ENCODE measurements around the gene IFNGR1. TPM values are rescaled to one million over a fixed set of nuclear protein-coding genes. Genes with fewer than 3 reads are reported as not detected.

IFNGR1 gene
- total RNA-seq, 2 donors from 2014 or later, result 23.7 to 30.2 TPM

- peaks cover 42% of the 10 kb centered on the region for H3K9me3 ChIP-seq (ENCODE audit: control insufficient read depth, low read length)
- 91% methylated on average over 10 to 12 of the region's 12 CpGs for WGBS, 2 experiments (ENCODE audit: insufficient coverage in 1 of 2, insufficient read length in 1 of 2)
- no peak overlapping the region for H3K27ac Mint-ChIP-seq
Observed at GRCh38 chr6:137163732-137164318, 55.4 kb downstream of the IFNGR1 start.

GRCh38 chr6:137162692-137163306, 56.4 kb downstream of the IFNGR1 start:
- Mint-ChIP-seq H3K27ac (no peak overlapping the region), H3K4me3 (no peak overlapping the region), H3K36me3 (ENCODE audit: low read depth) (peaks cover 5% of the 10 kb centered on the region), H3K4me1 (no peaks in the 10 kb centered on the region), H3K9me3 (peaks cover 85% of the 10 kb centered on the region), H3K27me3 (ENCODE audit: insufficient read depth) (peaks cover 3% of the 10 kb centered on the region)
- WGBS, 2 experiments (ENCODE audit: insufficient coverage in 1 of 2, insufficient read length in 1 of 2), result 84 to 95% methylated on average over 3 of the region's 3 CpGs
- no peak overlapping the region for H3K9ac ChIP-seq (ENCODE audit: extremely low read depth, low read length, poor library complexity, severe bottlenecking)
- DNase-seq, result no peak
- TF ChIP-seq, protein P1, sequence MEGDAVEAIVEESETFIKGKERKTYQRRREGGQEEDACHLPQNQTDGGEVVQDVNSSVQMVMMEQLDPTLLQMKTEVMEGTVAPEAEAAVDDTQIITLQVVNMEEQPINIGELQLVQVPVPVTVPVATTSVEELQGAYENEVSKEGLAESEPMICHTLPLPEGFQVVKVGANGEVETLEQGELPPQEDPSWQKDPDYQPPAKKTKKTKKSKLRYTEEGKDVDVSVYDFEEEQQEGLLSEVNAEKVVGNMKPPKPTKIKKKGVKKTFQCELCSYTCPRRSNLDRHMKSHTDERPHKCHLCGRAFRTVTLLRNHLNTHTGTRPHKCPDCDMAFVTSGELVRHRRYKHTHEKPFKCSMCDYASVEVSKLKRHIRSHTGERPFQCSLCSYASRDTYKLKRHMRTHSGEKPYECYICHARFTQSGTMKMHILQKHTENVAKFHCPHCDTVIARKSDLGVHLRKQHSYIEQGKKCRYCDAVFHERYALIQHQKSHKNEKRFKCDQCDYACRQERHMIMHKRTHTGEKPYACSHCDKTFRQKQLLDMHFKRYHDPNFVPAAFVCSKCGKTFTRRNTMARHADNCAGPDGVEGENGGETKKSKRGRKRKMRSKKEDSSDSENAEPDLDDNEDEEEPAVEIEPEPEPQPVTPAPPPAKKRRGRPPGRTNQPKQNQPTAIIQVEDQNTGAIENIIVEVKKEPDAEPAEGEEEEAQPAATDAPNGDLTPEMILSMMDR (conservative IDR thresholded peaks at IDR 0.05), result no peak
- peak overlapping the region; percentile 54 for H3K4me3 ChIP-seq (ENCODE audit: low read length)
- no peak overlapping the region for H3K27ac ChIP-seq (ENCODE audit: low read depth, low read length)
- no peaks in the 10 kb centered on the region for H3K36me3 ChIP-seq (ENCODE audit: control insufficient read depth, insufficient read depth, low read length)
- H3K4me1 ChIP-seq (ENCODE audit: control insufficient read depth, insufficient read depth, low read length), result no peaks in the 10 kb centered on the region
- H3K9me3 ChIP-seq (ENCODE audit: control insufficient read depth, low read length), result peaks cover 42% of the 10 kb centered on the region
- no peaks in the 10 kb centered on the region for H3K27me3 ChIP-seq (ENCODE audit: control insufficient read depth, insufficient read depth, low read length, poor library complexity, severe bottlenecking)

More at GRCh38 chr6:137163732-137164318, 55.4 kb downstream of the IFNGR1 start:
- peaks cover 3% of the 10 kb centered on the region for H3K27me3 Mint-ChIP-seq (ENCODE audit: insufficient read depth)
- Histone ChIP-seq H3K27me3 (ENCODE audit: control insufficient read depth, insufficient read depth, low read length, poor library complexity, severe bottlenecking) (no peaks in the 10 kb centered on the region), H3K36me3 (ENCODE audit: control insufficient read depth, insufficient read depth, low read length) (no peaks in the 10 kb centered on the region), H3K4me3 (ENCODE audit: low read length) (peak overlapping the region; percentile 54), H3K4me1 (ENCODE audit: control insufficient read depth, insufficient read depth, low read length) (no peaks in the 10 kb centered on the region), H3K27ac (ENCODE audit: low read depth, low read length) (no peak overlapping the region), H3K9ac (ENCODE audit: extremely low read depth, low read length, poor library complexity, severe bottlenecking) (no peak overlapping the region)
- H3K4me3 Mint-ChIP-seq, result no peak overlapping the region
- H3K9me3 Mint-ChIP-seq, result peaks cover 86% of the 10 kb centered on the region
- H3K4me1 Mint-ChIP-seq, result no peaks in the 10 kb centered on the region
- DNase-seq, result peak; percentile 48
- peaks cover 5% of the 10 kb centered on the region for H3K36me3 Mint-ChIP-seq (ENCODE audit: low read depth)
- TF ChIP-seq, protein P1 (conservative IDR thresholded peaks at IDR 0.05), result no peak

- Mint-ChIP-seq H3K4me3 (no peak overlapping the region), H3K27me3 (ENCODE audit: insufficient read depth) (peaks cover 3% of the 10 kb centered on the region), H3K36me3 (ENCODE audit: low read depth) (peaks cover 5% of the 10 kb centered on the region), H3K4me1 (no peaks in the 10 kb centered on the region), H3K9me3 (peaks cover 83% of the 10 kb centered on the region), H3K27ac (no peak overlapping the region)
- DNase-seq, result no peak
- peaks cover 42% of the 10 kb centered on the region for H3K9me3 ChIP-seq (ENCODE audit: control insufficient read depth, low read length)
- H3K4me3 ChIP-seq (ENCODE audit: low read length), result no peak overlapping the region
- H3K4me1 ChIP-seq (ENCODE audit: control insufficient read depth, insufficient read depth, low read length), result no peaks in the 10 kb centered on the region
- 88 to 100% methylated on average over 2 to 5 of the region's 5 CpGs for WGBS, 2 experiments (ENCODE audit: insufficient coverage in 1 of 2, insufficient read length in 1 of 2)
- H3K9ac ChIP-seq (ENCODE audit: extremely low read depth, low read length, poor library complexity, severe bottlenecking), result no peak overlapping the region
- H3K36me3 ChIP-seq (ENCODE audit: control insufficient read depth, insufficient read depth, low read length), result no peaks in the 10 kb centered on the region
- H3K27ac ChIP-seq (ENCODE audit: low read depth, low read length), result no peak overlapping the region
- H3K27me3 ChIP-seq (ENCODE audit: control insufficient read depth, insufficient read depth, low read length, poor library complexity, severe bottlenecking), result no peaks in the 10 kb centered on the region
- TF ChIP-seq, protein P1 (conservative IDR thresholded peaks at IDR 0.05), result no peak
Observed at GRCh38 chr6:137161949-137162348, 57.2 kb downstream of the IFNGR1 start.
